ENCODE results near the gene RPS6KC1.

RPS6KC1 gene

DNA sequence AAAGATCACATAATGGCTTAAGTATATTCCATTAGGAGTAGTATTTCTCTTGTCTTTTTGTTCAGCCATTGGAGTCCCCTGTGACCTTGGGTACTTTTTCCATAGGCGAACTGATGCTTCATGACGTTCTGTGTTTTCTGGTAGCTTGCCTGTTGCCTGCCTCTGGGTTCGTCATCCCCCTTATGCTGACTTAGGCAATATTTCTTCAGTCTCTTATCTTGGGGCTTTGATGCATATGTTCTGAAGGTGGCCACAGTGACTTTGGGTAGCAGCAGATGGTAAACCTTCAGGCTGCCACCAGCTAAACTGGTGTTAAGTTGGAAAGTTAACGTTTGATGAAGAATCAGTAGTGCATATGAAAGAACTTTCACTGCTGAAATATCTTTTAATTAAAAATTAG, 170.2 kb downstream of the RPS6KC1 start:
- H3K27ac ChIP-seq, result no peak overlapping the region
- TF ChIP-seq, protein P1, sequence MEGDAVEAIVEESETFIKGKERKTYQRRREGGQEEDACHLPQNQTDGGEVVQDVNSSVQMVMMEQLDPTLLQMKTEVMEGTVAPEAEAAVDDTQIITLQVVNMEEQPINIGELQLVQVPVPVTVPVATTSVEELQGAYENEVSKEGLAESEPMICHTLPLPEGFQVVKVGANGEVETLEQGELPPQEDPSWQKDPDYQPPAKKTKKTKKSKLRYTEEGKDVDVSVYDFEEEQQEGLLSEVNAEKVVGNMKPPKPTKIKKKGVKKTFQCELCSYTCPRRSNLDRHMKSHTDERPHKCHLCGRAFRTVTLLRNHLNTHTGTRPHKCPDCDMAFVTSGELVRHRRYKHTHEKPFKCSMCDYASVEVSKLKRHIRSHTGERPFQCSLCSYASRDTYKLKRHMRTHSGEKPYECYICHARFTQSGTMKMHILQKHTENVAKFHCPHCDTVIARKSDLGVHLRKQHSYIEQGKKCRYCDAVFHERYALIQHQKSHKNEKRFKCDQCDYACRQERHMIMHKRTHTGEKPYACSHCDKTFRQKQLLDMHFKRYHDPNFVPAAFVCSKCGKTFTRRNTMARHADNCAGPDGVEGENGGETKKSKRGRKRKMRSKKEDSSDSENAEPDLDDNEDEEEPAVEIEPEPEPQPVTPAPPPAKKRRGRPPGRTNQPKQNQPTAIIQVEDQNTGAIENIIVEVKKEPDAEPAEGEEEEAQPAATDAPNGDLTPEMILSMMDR (conservative IDR thresholded peaks at IDR 0.05), result no peak

- TF ChIP-seq, protein P1 (conservative IDR thresholded peaks at IDR 0.05), result no peak
- H3K27ac ChIP-seq, result no peak overlapping the region
Measured at GRCh38 chr1:213227458-213227857, 176.4 kb downstream of the RPS6KC1 start.

DNA sequence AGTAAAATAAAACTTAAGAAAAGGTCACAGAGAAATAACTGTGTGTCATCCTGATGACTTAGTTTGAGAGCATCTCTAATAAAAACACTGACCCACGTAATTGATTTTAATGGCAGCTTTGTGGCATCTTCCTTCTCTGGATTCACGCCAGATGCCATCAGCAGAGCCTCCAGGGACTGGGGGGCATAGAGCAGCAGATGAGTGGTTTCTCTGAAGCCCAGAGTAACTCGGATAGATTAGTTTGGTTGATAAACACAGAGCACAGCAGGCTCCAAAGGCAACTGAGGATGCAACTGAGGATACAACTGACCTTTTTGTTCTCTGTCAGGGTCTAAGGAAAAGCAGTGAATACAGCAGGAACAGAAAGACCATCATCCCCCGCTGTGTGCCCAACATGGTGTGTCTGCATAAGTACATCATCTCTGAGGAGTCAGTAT, 180.8 kb downstream of the RPS6KC1 start:
- no peak overlapping the region for H3K27ac ChIP-seq
- TF ChIP-seq, protein P1 (conservative IDR thresholded peaks at IDR 0.05), result no peak

GRCh38 chr1:213242883-213243282, 191.8 kb downstream of the RPS6KC1 start:
- H3K27ac ChIP-seq, result no peak overlapping the region
- TF ChIP-seq, protein P1 (conservative IDR thresholded peaks at IDR 0.05), result no peak

- TF ChIP-seq, protein P1 (conservative IDR thresholded peaks at IDR 0.05), result peak; percentile 83
- H3K27ac ChIP-seq, result no peak overlapping the region
Measured at GRCh38 chr1:213244664-213245091, 193.6 kb downstream of the RPS6KC1 start.

DNA sequence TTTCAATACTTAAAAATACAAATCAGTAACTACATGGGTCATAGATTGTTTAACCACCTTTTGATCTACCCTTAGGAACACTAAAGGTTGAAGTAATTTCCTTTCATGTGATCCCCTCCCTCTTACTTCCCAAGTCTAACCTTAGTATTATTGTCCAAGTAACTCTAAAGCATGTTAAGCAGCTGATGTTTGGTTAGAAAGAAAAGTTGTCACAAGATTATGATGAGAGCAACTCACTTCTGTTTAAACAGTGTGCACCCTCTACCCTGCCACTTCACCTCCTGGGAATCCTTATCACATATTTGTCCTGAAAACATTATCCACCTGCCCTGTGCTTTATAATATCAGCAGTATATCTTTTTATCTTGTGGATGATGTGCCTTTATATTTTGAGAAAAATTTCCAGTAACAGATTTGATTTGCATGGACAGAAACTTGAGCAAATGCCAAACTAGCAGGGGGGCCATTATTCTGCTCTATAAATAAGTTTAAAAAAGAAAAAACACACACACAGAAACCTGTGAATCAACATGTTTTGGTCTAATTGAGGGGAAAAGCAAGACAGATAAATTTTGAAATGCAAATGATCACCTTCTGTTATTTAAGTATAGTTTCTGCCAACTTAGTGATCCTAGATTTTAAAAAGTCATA, 194.3 kb downstream of the RPS6KC1 start:
- H3K27ac ChIP-seq, result no peak overlapping the region; the same call in 1 of the 2 replicates
- TF ChIP-seq, protein P1 (conservative IDR thresholded peaks at IDR 0.05), result no peak

DNA sequence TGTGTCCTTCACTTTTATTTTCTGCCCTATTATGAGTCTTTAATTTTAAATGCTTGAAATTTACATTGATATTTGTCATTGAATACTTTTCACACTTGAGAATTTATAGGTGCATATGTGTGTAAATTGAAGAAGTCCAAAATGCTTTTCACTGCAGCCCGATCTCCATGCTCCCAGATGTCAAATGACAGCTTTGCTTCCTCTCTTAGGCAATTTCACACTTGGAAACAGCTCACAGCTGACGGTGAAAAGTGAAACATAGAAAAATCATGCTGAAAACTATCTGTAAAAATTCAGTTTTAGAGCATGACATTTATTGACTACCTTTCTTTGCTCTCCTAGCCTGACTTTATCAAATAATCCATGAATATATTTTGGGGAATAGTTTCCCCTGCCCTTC, 196.0 kb downstream of the RPS6KC1 start:
- TF ChIP-seq, protein P1 (conservative IDR thresholded peaks at IDR 0.05), result no peak
- H3K27ac ChIP-seq, result no peak overlapping the region
